ENCODE results near the gene CHD9. TPM values are rescaled to one million over a fixed set of nuclear protein-coding genes. Genes with fewer than 3 reads are reported as not detected.

CHD9 gene
- total RNA-seq, 1 donor from 2014 or later: 99.4 TPM

DNA sequence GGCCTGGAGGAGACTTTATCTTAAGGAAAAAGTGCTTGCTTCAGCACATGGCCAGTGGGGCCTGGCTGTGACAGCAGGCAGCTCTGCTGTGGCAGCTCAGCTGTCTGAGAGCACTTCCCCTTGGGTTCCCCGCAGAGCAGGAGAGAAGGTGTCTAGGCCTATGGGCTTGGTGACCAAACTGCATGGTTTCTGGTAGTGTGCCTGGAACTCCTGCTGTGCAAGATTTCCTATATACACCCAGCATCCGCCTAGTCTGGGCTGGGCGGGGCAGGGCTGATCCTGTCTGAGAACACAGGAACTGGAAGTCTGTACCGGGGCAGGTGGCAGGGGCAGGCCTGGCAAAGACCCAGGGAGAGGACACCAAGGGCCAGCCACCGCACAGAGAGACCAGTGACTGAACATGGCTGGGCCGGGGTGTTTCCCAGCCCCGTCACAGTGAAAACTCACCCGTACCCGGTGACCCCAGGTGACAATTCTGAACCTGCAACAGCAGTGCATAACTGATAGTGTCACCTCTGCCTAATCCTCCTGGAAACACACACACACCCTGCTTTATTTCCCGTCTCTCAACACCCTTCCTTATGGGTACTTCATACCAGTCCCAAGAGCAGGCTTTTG is 39.3 kb downstream of the CHD9 start:
- DNase-seq: no peak

DNA sequence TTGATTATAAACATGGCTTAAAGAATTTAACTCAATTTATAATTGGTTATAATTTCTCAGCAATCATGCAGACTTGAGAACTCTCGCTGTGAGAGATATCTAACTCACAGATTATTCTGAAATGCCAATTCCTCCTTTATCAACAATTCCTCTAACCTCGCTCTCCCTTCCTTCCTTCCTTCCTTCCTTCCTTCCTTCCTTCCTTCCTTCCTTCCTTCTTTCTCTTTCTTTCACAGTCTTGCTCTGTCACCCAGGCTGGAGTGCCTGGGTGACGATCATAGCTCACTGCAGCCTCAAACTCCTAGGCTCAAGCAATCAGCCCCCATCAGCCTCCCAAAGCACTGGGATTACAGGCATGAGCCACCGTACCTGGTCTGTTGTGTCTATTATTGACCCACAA is 42.4 kb downstream of the CHD9 start:
- no peak for DNase-seq

- DNase-seq: peak; percentile 87
Measured at GRCh38 chr16:53098526-53099317, 43.9 kb downstream of the CHD9 start.

DNA sequence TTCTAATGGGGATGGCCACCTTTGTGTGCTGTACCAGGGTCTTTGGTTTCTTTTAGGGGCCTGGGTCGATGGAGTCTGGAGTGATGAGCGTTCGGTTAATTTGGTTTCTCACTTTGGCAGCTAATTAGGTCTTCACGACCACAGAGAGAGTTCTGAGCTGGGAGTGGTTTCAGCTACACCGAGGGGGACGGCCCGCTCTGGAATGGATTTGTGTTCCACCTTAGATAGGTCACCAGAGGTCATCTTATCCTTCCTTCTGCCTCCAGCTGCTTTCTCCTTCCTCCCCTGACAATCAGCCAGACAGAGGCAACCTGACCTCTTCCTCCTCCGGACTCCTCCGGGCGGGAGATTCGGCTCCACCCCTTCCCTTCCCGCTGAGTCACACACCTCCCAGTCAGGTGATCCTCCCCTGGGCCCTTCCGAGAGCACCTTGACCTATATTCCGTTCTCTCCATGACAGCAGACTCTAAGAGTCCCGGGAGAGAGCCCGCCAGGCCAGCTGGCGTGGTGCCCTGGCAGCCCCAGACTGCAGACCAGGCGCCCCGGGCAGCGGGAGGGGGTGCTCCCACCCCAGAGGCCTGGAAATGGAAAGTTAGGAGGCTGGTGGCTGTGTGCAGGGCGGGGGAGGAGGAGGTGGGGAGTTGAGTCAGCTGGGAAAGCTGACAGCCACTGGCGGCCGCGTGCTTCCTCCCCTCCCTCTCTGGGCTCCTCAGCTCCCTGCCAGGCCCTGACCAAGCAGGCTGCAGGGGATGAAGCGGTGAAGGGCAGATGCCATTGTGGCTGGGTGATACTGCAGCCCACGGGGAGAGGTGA is 44.7 kb downstream of the CHD9 start:
- DNase-seq: peak; percentile 91

DNA sequence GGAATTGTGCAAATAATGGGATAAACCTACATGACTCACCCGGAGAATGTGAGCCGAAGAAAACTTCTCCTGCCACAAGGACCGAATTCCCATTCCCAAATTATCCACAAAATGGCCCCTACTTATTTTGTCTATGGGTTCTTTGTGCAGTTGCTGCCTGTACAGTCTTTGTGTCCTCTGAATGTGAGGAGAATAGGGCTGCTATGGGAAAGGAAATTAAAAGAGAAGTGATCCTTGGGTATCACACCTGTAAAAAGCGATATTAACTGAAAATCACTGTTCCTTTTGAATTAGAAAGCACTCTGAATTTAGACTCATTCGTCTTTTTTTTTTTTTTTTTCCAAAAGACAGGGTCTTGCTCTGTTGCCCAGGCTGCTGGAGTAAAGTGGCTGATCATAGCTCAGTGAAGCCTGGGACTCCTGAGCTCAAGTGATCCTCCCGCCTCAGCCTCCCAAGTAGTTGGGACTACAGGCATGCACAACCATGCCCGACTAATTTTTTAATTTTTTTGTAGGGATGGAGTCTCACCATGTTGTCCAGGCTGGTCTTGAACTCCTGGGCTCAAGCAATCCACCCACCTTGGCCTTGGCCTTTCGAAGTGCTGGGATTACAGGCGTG is 45.4 kb downstream of the CHD9 start:
- DNase-seq: no peak

DNA sequence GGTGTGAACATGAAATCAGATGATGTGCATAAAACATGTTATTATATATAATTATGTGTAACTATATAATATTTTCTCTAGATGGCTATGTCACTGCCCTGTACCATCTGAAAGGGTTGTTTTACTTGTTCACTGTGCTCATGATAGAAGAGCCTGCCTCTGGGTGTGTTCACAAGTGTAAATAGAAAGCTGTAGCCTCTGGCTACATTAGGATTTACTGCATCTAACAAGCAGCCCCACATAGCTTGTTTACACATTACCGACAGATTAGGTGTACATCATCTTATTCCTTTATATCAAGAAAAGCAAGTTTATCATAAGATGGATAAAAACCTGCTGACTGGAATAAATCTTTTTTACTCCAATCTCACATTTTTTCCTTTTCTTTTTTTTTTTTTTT is 46.1 kb downstream of the CHD9 start:
- DNase-seq: no peak

DNA sequence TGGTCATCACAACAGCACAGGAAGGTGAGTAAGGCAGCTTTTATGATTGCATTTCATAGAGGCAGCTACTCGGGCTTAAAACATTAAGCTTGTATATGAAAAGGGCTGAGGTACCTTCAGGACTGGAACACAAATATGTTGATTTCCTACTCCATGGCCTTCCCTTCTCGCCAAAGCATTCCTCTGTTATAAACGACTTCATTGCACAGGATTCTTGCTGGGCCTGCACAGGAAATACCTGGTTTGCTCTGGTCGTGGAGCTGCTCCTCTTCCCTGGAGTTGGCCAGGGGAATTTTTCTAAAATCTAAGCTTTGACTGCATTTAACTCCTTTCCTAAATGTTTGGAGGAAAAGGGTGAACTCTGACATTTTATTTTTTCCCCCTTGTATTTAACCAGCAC is 49.0 kb downstream of the CHD9 start:
- no peak for DNase-seq

DNA sequence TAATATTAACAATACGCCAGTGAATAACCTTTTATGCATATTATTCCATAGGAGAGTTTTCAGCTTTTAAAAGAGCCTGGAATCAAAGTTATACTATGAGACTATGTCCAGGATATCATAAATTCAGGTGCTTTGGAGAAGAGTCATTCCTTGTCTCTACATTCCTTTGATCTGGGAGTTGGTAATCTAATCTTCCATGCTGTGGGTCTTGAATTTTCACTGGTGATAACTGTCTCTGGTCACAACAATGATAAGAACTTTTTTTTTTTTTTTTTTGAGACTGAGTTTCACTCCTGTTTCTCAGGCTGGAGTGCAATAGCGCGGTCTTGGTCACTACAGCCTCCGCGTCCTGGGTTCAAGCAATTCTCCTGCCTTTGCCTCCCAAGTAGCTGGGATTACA is 50.8 kb downstream of the CHD9 start:
- DNase-seq: no peak

DNA sequence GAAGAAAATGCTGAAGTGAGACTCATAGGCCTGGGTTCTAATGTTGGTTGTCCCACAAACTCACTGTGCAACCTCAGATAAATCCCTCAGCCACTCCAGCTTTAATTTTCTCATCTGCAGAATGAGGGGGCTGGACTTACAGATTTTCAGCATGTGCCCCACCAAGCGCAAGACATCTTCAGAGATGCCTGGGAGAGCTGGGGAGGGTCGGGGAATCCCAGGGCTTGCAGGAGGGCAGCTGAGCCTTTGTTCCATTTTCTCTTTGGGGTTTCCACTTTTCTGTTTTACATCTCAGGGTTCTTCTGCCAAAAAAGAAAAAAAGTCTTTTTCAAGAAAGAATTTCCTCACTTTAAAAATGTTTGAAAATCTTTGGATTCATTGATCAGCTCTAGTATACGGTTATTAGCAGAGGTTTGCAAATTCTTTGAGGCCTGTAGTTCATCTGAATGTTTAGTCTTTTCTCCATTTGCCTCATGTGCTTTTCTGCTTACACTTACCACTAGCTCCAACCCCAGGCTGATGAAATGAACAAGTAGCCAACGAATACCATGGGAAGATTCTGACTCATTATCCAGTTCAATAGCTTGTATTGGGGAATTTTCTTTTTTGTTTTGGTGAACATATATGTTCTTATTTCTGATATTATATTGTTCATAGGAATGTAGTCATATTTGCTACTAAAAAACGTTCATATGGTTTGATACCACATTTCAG is 56.4 kb downstream of the CHD9 start:
- DNase-seq: no peak

GRCh38 chr16:53112015-53112414 is 57.2 kb downstream of the CHD9 start:
- DNase-seq: no peak

- no peak for DNase-seq
Measured at GRCh38 chr16:53115047-53115446, 60.3 kb downstream of the CHD9 start.

DNA sequence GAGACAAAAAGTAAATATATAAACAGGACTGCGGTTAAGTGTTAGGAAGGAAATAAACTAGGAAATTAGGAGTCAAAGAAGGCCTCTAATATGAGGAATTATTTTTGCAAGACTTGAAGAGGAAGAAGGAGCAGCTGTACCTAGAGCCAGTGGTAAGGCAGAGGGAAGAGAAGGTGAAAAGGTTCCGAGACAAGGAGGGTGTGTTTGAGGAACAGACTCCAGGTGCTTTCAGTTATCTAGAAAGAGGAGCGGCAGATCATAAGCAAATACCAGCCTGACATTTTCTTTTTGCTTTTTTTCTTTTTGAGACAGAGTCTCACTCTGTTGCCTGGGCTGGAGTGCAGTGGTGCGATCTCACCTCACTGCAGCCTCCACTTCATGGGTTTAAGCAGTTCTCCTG is 61.0 kb downstream of the CHD9 start:
- DNase-seq: no peak

- DNase-seq: no peak
Measured at GRCh38 chr16:53121043-53121620, 66.3 kb downstream of the CHD9 start.

GRCh38 chr16:53121661-53122060 is 66.9 kb downstream of the CHD9 start:
- DNase-seq: peak; percentile 42

DNA sequence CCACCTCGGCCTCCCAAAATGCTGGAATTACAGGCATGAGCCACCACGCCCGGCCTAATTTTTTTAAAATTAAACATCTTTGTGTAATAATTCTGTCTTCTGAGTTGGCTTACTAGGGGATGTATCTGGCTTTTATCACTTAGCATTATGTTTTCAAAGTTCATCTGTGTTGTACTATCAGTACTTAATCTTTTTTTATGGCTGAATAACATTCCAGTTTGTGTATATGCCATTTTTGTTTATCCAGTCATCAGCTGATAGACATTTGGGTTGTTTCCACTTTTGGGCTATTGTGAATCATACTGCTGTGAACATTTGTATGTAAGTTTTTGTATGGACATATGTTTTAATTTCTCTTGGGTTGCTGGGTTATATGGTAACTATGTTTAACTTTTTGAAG is 69.0 kb downstream of the CHD9 start:
- peak; percentile 7 for DNase-seq

- no peak for DNase-seq
Measured at GRCh38 chr16:53126390-53126789, 71.6 kb downstream of the CHD9 start.

DNA sequence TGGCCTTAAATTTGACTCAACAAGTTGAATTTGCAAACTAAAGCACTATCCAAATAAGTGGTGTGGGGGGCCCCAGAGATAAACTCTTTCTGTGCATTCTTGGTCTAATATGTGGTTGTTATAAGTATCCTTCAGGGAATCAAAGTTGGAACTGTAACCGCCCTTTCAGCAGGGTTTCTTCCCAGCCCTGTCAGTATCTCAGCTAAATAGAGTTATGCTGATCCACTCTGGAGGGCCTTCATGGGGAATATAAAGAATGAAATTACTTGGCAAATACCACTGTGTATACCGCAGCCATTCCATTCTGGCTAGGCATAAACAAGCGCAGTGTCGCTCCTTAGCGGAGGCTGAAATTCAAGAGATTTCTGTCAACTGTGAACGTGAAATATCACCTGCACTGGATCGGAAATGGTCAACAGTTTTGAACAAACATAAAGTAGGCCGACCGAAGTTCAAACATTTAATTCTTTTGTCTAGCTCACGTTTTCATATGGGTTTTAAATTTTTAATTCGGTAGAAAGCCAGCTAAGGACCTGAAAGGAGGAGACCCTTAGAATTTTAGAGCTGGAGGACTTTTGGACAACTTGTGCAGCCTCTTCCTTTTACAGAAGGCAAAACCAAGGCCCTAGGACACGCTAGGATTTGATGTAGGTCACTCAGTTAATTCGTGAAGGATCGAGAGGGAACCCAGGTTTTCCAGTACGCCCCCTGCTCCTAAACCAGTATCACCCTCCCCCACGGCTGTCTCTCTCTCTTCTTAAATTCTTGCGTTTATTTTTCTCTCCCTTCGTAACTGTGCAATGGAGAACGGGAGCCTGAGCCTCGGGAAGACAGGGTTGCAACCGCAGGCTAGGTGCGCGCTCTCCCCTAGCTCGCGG is 74.7 kb downstream of the CHD9 start:
- peak; percentile 93 for DNase-seq

DNA sequence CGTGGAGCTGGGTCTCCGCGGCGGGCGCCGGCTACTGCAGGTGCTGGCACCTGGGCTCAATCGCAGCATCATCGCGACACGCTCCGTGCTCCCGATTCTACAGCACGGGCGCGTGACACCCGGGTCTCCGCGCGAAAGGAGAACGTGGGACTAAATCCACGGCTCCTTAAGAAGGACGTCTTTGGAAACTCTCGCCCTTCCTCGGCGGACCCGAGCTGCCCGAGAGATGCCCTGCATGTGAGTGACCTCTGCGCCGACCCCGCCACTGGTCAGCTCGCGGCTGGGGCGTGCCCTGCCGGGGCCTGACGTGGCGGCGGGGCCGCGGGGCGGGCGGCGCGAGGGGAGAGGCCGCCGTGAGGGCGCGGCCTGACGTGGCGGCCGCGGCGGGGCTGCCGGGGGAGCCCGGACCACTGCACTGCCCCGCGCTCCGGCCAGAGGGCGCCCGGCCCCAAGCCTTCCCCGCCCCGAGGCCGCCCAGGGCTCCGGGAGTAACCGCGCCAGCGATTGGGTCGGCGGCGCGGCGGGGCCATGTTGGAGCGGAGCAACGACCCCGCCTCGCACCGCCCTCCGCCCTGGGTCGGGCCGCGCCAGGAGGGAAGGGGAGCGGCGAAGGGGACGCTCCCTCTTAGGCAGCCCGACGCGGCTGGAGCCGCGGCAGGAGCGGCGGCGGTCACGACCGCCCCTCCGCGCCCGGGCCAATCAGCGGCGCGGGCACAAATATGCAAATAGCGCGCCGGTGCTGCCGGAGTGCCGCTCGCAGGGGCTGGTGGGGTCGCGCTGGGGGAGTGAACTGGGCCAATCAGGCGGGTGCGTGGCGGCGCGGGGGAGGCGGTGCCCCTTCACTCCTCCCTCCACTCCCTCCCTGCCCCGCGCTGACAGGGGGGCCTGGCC is 75.6 kb downstream of the CHD9 start:
- peak; percentile 95 for DNase-seq

- no peak for DNase-seq
Measured at GRCh38 chr16:53131050-53131362, 76.2 kb downstream of the CHD9 start.

All from skin of body (tissue), 2 donors.